Natural killer cell (primary cell): ENCODE measurements around the gene YPEL2. TPM values are rescaled to one million over a fixed set of nuclear protein-coding genes. Genes with fewer than 3 reads are reported as not detected.
A peak's percentile ranks its signal among the peaks of the same experiment; 100 is the strongest.

Source experiments
- ATAC-seq, 3 donors: fragments of 150-1000 bp in 2 of 3; fragments of 200-7000 bp in 1 of 3; cut with Tn5 transposase; 1 replicate in 1 of 3; 2 replicates in 2 of 3; pipeline ENCODE4 v1.10.0; 2021; ENCODE audit warnings: mild to moderate bottlenecking in 2 of 3, moderate library complexity in 2 of 3
- DNase-seq, 2 donors: peaks; one replicate each; pipeline versions ENCODE4 v3.0.0 to v3.0.0-alpha.2; 2013 to 2021; ENCODE audit warnings: mixed read lengths in 1 of 2
- H3K27ac ChIP-seq: one replicate; pipeline ENCODE4 v1.5.1; 2013; ENCODE audit warnings: mild to moderate bottlenecking, low read length
- H3K27me3 ChIP-seq: one replicate; pipeline ENCODE4 v1.6.1; 2013; ENCODE audit warnings: low read length; ENCODE audit not compliant: control insufficient read depth, insufficient read depth
- H3K36me3 ChIP-seq: one replicate; pipeline ENCODE4 v1.6.1; 2013; ENCODE audit warnings: low read length; ENCODE audit not compliant: control insufficient read depth, insufficient read depth
- H3K4me1 ChIP-seq: one replicate; pipeline ENCODE4 v1.6.1; 2013; ENCODE audit warnings: low read length; ENCODE audit not compliant: control insufficient read depth, insufficient read depth
- H3K4me3 ChIP-seq: one replicate; pipeline ENCODE4 v1.5.1; 2013; ENCODE audit warnings: low read length
- H3K9me3 ChIP-seq: one replicate; pipeline ENCODE4 v1.6.1; 2013; ENCODE audit warnings: low read length; ENCODE audit not compliant: control insufficient read depth, insufficient read depth
- H3K27ac Mint-ChIP-seq, 2 donors: one replicate each; pipeline ENCODE4 v1.8.0; 2022; ENCODE audit warnings: mild to moderate bottlenecking in 2 of 2, mixed read lengths in 2 of 2, moderate library complexity in 1 of 2
- H3K27me3 Mint-ChIP-seq, 2 donors: one replicate each; pipeline ENCODE4 v1.8.0; 2022; ENCODE audit warnings: low read depth in 2 of 2, mixed read lengths in 2 of 2
- H3K36me3 Mint-ChIP-seq: one replicate; pipeline ENCODE4 v1.8.0; 2022; ENCODE audit warnings: mixed read lengths
- H3K4me1 Mint-ChIP-seq, 2 donors: one replicate each; pipeline ENCODE4 v1.8.0; 2022; ENCODE audit warnings: mixed read lengths in 2 of 2
- H3K4me3 Mint-ChIP-seq: one replicate; pipeline ENCODE4 v1.8.0; 2022; ENCODE audit warnings: mild to moderate bottlenecking, moderate library complexity, mixed read lengths
- H3K9me3 Mint-ChIP-seq, 2 donors: one replicate each; pipeline ENCODE4 v1.8.0; 2022; ENCODE audit warnings: mixed read lengths in 2 of 2
- CTCF ChIP-seq: fragments of 200-600 bp; IDR thresholded peaks from one replicate; pipeline ENCODE4 v1.8.0; 2022; ENCODE audit warnings: antibody characterized with exemption
- WGBS: methylation state at CpG from one replicate; pipeline ENCODE4 v1.1.7; 2013; ENCODE audit warnings: missing lambda C conversion rate; ENCODE audit not compliant: insufficient coverage; 5-methylcytosine and 5-hydroxymethylcytosine counted together
- intact Hi-C: fragments of 100-400 bp; cut with micrococcal nuclease; formaldehyde crosslinking; loops from one replicate; pipeline ENCODE4 v1.14.2; 2022
- total RNA-seq, 4 donors: library from RNA; stranded (reverse); fragments of 120-200 nt in 1 of 4; gene quantifications; one replicate each; pipeline versions ENCODE4 v1.2.3 to v1.2.4, GENCODE V29; 2013 to 2022

YPEL2 gene
- total RNA-seq, 3 donors from 2014 or later (not counting 1 experiment from before 2014, with no cell fraction given), result 30.5 to 35.6 (median 33.5) TPM

GRCh38 chr17:59361916-59362810 is 30.7 kb downstream of the YPEL2 start:
- no peaks in the 10 kb centered on the region for H3K27me3 ChIP-seq
- TF ChIP-seq CTCF, result no peak
- no peaks in the 10 kb centered on the region for H3K9me3 Mint-ChIP-seq
- H3K4me3 Mint-ChIP-seq, result peak overlapping the region; percentile 67
- H3K4me1 ChIP-seq, result peaks cover 44% of the 10 kb centered on the region
- no peaks in the 10 kb centered on the region for H3K36me3 Mint-ChIP-seq
- H3K4me3 ChIP-seq, result no peak overlapping the region
- 27% methylated on average over 7 of the region's 7 CpGs for WGBS
- no peaks in the 10 kb centered on the region for H3K9me3 ChIP-seq
- DNase-seq, result peak in 1 of 2 donors; percentile 67
- intact Hi-C loops, result no loop called here
- ATAC-seq, result peak; percentile 46 to 57 (median 53)
- peaks cover 2% of the 10 kb centered on the region for H3K36me3 ChIP-seq
- no peaks in the 10 kb centered on the region for H3K27me3 Mint-ChIP-seq
- H3K27ac Mint-ChIP-seq, result peak overlapping the region; percentile 31 to 59
- H3K27ac ChIP-seq, result peak overlapping the region; percentile 31
- H3K4me1 Mint-ChIP-seq, result peaks cover 38 to 64% of the 10 kb centered on the region in 2 donors

- ATAC-seq (no peak), DNase-seq (no peak)
- TF ChIP-seq CTCF, result no peak
- H3K9me3 Mint-ChIP-seq, result no peaks in the 10 kb centered on the region
- WGBS, result no CpG with 5 or more reads among the region's 2 CpGs
- peak overlapping the region; percentile 31 to 59 for H3K27ac Mint-ChIP-seq
- Histone ChIP-seq H3K9me3 (no peaks in the 10 kb centered on the region), H3K4me1 (peaks cover 44% of the 10 kb centered on the region), H3K4me3 (no peak overlapping the region), H3K27ac (peak overlapping the region; percentile 16), H3K36me3 (peaks cover 2% of the 10 kb centered on the region), H3K27me3 (no peaks in the 10 kb centered on the region)
- H3K36me3 Mint-ChIP-seq, result no peaks in the 10 kb centered on the region
- H3K4me3 Mint-ChIP-seq, result peak overlapping the region; percentile 67
- H3K27me3 Mint-ChIP-seq, result no peaks in the 10 kb centered on the region
- intact Hi-C loops, result no loop called here
- H3K4me1 Mint-ChIP-seq, result peaks cover 42 to 65% of the 10 kb centered on the region in 2 donors
Observed at GRCh38 chr17:59362811-59363205, 31.4 kb downstream of the YPEL2 start.

GRCh38 chr17:59365383-59365981 is 34.0 kb downstream of the YPEL2 start:
- ATAC-seq, result peak in 1 of 3 donors; percentile 22
- no peaks in the 10 kb centered on the region for H3K9me3 ChIP-seq
- H3K36me3 Mint-ChIP-seq, result no peaks in the 10 kb centered on the region
- no peak overlapping the region for H3K27ac Mint-ChIP-seq
- no peaks in the 10 kb centered on the region for H3K27me3 Mint-ChIP-seq
- H3K27ac ChIP-seq, result no peak overlapping the region
- whole genome bisulfite sequencing, result 41% methylated on average over 2 of the region's 4 CpGs
- no peaks in the 10 kb centered on the region for H3K27me3 ChIP-seq
- no peak overlapping the region for H3K4me3 ChIP-seq
- intact Hi-C loops, result no loop called here
- H3K4me3 Mint-ChIP-seq, result no peak overlapping the region
- peaks cover 39 to 60% of the 10 kb centered on the region in 2 donors for H3K4me1 Mint-ChIP-seq
- peaks cover 2% of the 10 kb centered on the region for H3K36me3 ChIP-seq
- no peaks in the 10 kb centered on the region for H3K9me3 Mint-ChIP-seq
- peak in 1 of 2 donors; percentile 61 for DNase-seq
- peaks cover 46% of the 10 kb centered on the region for H3K4me1 ChIP-seq
- TF ChIP-seq CTCF, result no peak
